Tibial nerve (tissue), 4 donors: Measurements from ENCODE around the gene KCTD16.

Source experiments
- CTCF ChIP-seq, 5 experiments: fragments of 200-600 bp in 3 of 5; fragments of 450-650 bp in 2 of 5; sonication (generic) in 3 of 5; IDR thresholded peaks; one replicate each; pipeline ENCODE4 v1.5.1; 2016 to 2019; ENCODE audit warnings: antibody characterized with exemption in 5 of 5, mild to moderate bottlenecking in 3 of 5, moderate library complexity in 2 of 5
- EP300 ChIP-seq, 2 donors: sonication (generic); formaldehyde crosslinking; IDR thresholded peaks; one replicate each; pipeline ENCODE4 v1.6.1; 2017; ENCODE audit warnings: antibody characterized with exemption in 2 of 2, mild to moderate bottlenecking in 1 of 2
- POLR2A ChIP-seq, 2 donors: fragments of 450-650 bp; IDR thresholded peaks; one replicate each; pipeline ENCODE4 v1.6.1; 2017; ENCODE audit warnings: antibody characterized with exemption in 2 of 2, mild to moderate bottlenecking in 2 of 2, moderate library complexity in 2 of 2

- TF ChIP-seq CTCF (IDR thresholded peaks at IDR 0.05) = no peak
- no peak for TF ChIP-seq POLR2A (IDR thresholded peaks at IDR 0.05)
- no peak for TF ChIP-seq EP300 (IDR thresholded peaks at IDR 0.05)
Observed at GRCh38 chr5:144201588-144201987, 30.9 kb downstream of the KCTD16 start.
